ENCODE measurements around the gene ARL15. TPM values are rescaled to one million over a fixed set of nuclear protein-coding genes. Genes with fewer than 3 reads are reported as not detected.
A peak's percentile ranks its signal among the peaks of the same experiment; 100 is the strongest.
"Not testable (repeated sequence)": the region's sequence is repeated elsewhere in the genome, so short reads cannot be mapped to it uniquely, and the experiment has no call there.

ARL15 gene
- total RNA-seq, 2 experiments from 2014 or later = 10.6 to 12.3 TPM

GRCh38 chr5:54060919-54061318, 249.5 kb downstream of the ARL15 start:
- H3K27me3 Mint-ChIP-seq (ENCODE audit: low read depth); ATAC-seq; H3K9me3 Mint-ChIP-seq (ENCODE audit: insufficient read depth); POLR2A ChIA-PET; H3K4me3 Mint-ChIP-seq; H3K4me1 Mint-ChIP-seq (ENCODE audit: low read depth); H3K36me3 Mint-ChIP-seq (ENCODE audit: low read depth); DNase-seq; H3K27ac Mint-ChIP-seq: not testable (repeated sequence)
- CTCF ChIA-PET = interaction anchor here (1.0 kb wide), 1 partner anchor 9 kb away, joined by 3 read pairs; no protein-coding TSS in a partner anchor

GRCh38 chr5:54049963-54050362, 260.4 kb downstream of the ARL15 start:
- Mint-ChIP-seq H3K4me1 (ENCODE audit: low read depth) (no peaks in the 10 kb centered on the region), H3K36me3 (ENCODE audit: low read depth) (no peaks in the 10 kb centered on the region), H3K9me3 (ENCODE audit: insufficient read depth) (no peaks in the 10 kb centered on the region), H3K27me3 (ENCODE audit: low read depth) (no peaks in the 10 kb centered on the region), H3K27ac (no peak overlapping the region), H3K4me3 (no peak overlapping the region)
- no peak for ATAC-seq
- CTCF ChIA-PET = no interaction called here
- no peak for DNase-seq
- POLR2A ChIA-PET = no interaction called here

GRCh38 chr5:54049144-54049543, 261.2 kb downstream of the ARL15 start:
- no peaks in the 10 kb centered on the region for H3K36me3 Mint-ChIP-seq (ENCODE audit: low read depth)
- POLR2A ChIA-PET = no interaction called here
- H3K27me3 Mint-ChIP-seq (ENCODE audit: low read depth) = no peaks in the 10 kb centered on the region
- DNase-seq (no peak), ATAC-seq (no peak)
- H3K9me3 Mint-ChIP-seq (ENCODE audit: insufficient read depth) = no peaks in the 10 kb centered on the region
- no peak overlapping the region for H3K27ac Mint-ChIP-seq
- H3K4me3 Mint-ChIP-seq = no peak overlapping the region
- CTCF ChIA-PET = no interaction called here
- no peaks in the 10 kb centered on the region for H3K4me1 Mint-ChIP-seq (ENCODE audit: low read depth)

- no peaks in the 10 kb centered on the region for H3K36me3 Mint-ChIP-seq (ENCODE audit: low read depth)
- no peak for DNase-seq
- POLR2A ChIA-PET = no interaction called here
- no peaks in the 10 kb centered on the region for H3K27me3 Mint-ChIP-seq (ENCODE audit: low read depth)
- H3K4me1 Mint-ChIP-seq (ENCODE audit: low read depth) = no peaks in the 10 kb centered on the region
- CTCF ChIA-PET = no interaction called here
- H3K27ac Mint-ChIP-seq = no peak overlapping the region
- ATAC-seq = no peak
- H3K4me3 Mint-ChIP-seq = no peak overlapping the region
- no peaks in the 10 kb centered on the region for H3K9me3 Mint-ChIP-seq (ENCODE audit: insufficient read depth)
Observed at GRCh38 chr5:54045077-54045792, 265.1 kb downstream of the ARL15 start.

GRCh38 chr5:54044276-54044675, 266.1 kb downstream of the ARL15 start:
- H3K4me3 Mint-ChIP-seq; ATAC-seq; H3K27ac Mint-ChIP-seq; DNase-seq; CTCF ChIA-PET; POLR2A ChIA-PET; H3K27me3 Mint-ChIP-seq (ENCODE audit: low read depth); H3K36me3 Mint-ChIP-seq (ENCODE audit: low read depth); H3K9me3 Mint-ChIP-seq (ENCODE audit: insufficient read depth); H3K4me1 Mint-ChIP-seq (ENCODE audit: low read depth): not testable (repeated sequence)

GRCh38 chr5:54040804-54041203, 269.6 kb downstream of the ARL15 start:
- DNase-seq = no peak
- no peaks in the 10 kb centered on the region for H3K4me1 Mint-ChIP-seq (ENCODE audit: low read depth)
- no peak for ATAC-seq
- H3K36me3 Mint-ChIP-seq (ENCODE audit: low read depth) = no peaks in the 10 kb centered on the region
- H3K27ac Mint-ChIP-seq = no peak overlapping the region
- ChIA-PET POLR2A (no interaction called here), CTCF (no interaction called here)
- no peaks in the 10 kb centered on the region for H3K27me3 Mint-ChIP-seq (ENCODE audit: low read depth)
- H3K9me3 Mint-ChIP-seq (ENCODE audit: insufficient read depth) = no peaks in the 10 kb centered on the region
- no peak overlapping the region for H3K4me3 Mint-ChIP-seq

GRCh38 chr5:54040018-54040417, 270.4 kb downstream of the ARL15 start:
- ATAC-seq = no peak
- Mint-ChIP-seq H3K36me3 (ENCODE audit: low read depth) (no peaks in the 10 kb centered on the region), H3K27me3 (ENCODE audit: low read depth) (no peaks in the 10 kb centered on the region), H3K9me3 (ENCODE audit: insufficient read depth) (no peaks in the 10 kb centered on the region), H3K4me1 (ENCODE audit: low read depth) (no peaks in the 10 kb centered on the region), H3K4me3 (no peak overlapping the region), H3K27ac (no peak overlapping the region)
- no peak for DNase-seq
- ChIA-PET CTCF (no interaction called here), POLR2A (no interaction called here)

- DNase-seq (no peak), ATAC-seq (no peak)
- no peaks in the 10 kb centered on the region for H3K36me3 Mint-ChIP-seq (ENCODE audit: low read depth)
- no peak overlapping the region for H3K27ac Mint-ChIP-seq
- no peaks in the 10 kb centered on the region for H3K9me3 Mint-ChIP-seq (ENCODE audit: insufficient read depth)
- CTCF ChIA-PET = no interaction called here
- POLR2A ChIA-PET = no interaction called here
- no peaks in the 10 kb centered on the region for H3K27me3 Mint-ChIP-seq (ENCODE audit: low read depth)
- H3K4me1 Mint-ChIP-seq (ENCODE audit: low read depth) = no peaks in the 10 kb centered on the region
- H3K4me3 Mint-ChIP-seq = no peak overlapping the region
Observed at GRCh38 chr5:54037205-54037604, 273.2 kb downstream of the ARL15 start.

GRCh38 chr5:54030981-54031380, 279.4 kb downstream of the ARL15 start:
- H3K27ac Mint-ChIP-seq = no peak overlapping the region
- CTCF ChIA-PET = no interaction called here
- POLR2A ChIA-PET = interaction anchor here (0.6 kb wide), 1 partner anchor 280 kb away, joined by 3 read pairs; the partner anchor contains the start of gene ARL15
- DNase-seq (no peak), ATAC-seq (no peak)
- no peaks in the 10 kb centered on the region for H3K27me3 Mint-ChIP-seq (ENCODE audit: low read depth)
- H3K36me3 Mint-ChIP-seq (ENCODE audit: low read depth) = no peaks in the 10 kb centered on the region
- H3K9me3 Mint-ChIP-seq (ENCODE audit: insufficient read depth) = no peaks in the 10 kb centered on the region
- H3K4me1 Mint-ChIP-seq (ENCODE audit: low read depth) = no peaks in the 10 kb centered on the region
- H3K4me3 Mint-ChIP-seq = no peak overlapping the region

GRCh38 chr5:54024466-54024865, 285.9 kb downstream of the ARL15 start:
- H3K27me3 Mint-ChIP-seq (ENCODE audit: low read depth) = no peaks in the 10 kb centered on the region
- DNase-seq (no peak), ATAC-seq (no peak)
- H3K27ac Mint-ChIP-seq = no peak overlapping the region
- H3K4me3 Mint-ChIP-seq = no peak overlapping the region
- ChIA-PET CTCF (no interaction called here), POLR2A (no interaction called here)
- H3K4me1 Mint-ChIP-seq (ENCODE audit: low read depth) = peaks cover 38% of the 10 kb centered on the region
- H3K9me3 Mint-ChIP-seq (ENCODE audit: insufficient read depth) = no peaks in the 10 kb centered on the region
- H3K36me3 Mint-ChIP-seq (ENCODE audit: low read depth) = peaks cover 18% of the 10 kb centered on the region

GRCh38 chr5:54022223-54022622, 288.1 kb downstream of the ARL15 start:
- ChIA-PET POLR2A (no interaction called here), CTCF (no interaction called here)
- H3K27me3 Mint-ChIP-seq (ENCODE audit: low read depth) = no peaks in the 10 kb centered on the region
- H3K4me1 Mint-ChIP-seq (ENCODE audit: low read depth) = peaks cover 38% of the 10 kb centered on the region
- no peaks in the 10 kb centered on the region for H3K9me3 Mint-ChIP-seq (ENCODE audit: insufficient read depth)
- peak overlapping the region; percentile 85 for H3K4me3 Mint-ChIP-seq
- DNase-seq (peak; percentile 22), ATAC-seq (peak; percentile 60)
- H3K27ac Mint-ChIP-seq = peak overlapping the region; percentile 96
- peaks cover 20% of the 10 kb centered on the region for H3K36me3 Mint-ChIP-seq (ENCODE audit: low read depth)

- ATAC-seq = peak; percentile 85
- Mint-ChIP-seq H3K9me3 (ENCODE audit: insufficient read depth) (no peaks in the 10 kb centered on the region), H3K4me3 (peak overlapping the region; percentile 85), H3K27ac (peak overlapping the region; percentile 96), H3K27me3 (ENCODE audit: low read depth) (no peaks in the 10 kb centered on the region), H3K4me1 (ENCODE audit: low read depth) (peaks cover 38% of the 10 kb centered on the region), H3K36me3 (ENCODE audit: low read depth) (peaks cover 21% of the 10 kb centered on the region)
- CTCF ChIA-PET = no interaction called here
- POLR2A ChIA-PET = no interaction called here
- DNase-seq = peak; percentile 64
Observed at GRCh38 chr5:54021431-54022164, 288.8 kb downstream of the ARL15 start.
